ENCODE measurements around the gene CCNA2.

The CCNA2 gene

GRCh38 chr4:121788896-121789295, 34.8 kb downstream of the CCNA2 start:
- TF ChIP-seq TAF1 (IDR thresholded peaks at IDR 0.05; ENCODE audit: borderline replicate concordance, low read depth, low read length) (no peak), POLR2A (IDR thresholded peaks at IDR 0.05; ENCODE audit: low read depth, low read length) (no peak), POLR2AphosphoS5 (IDR thresholded peaks at IDR 0.05; ENCODE audit: low read depth, low read length) (no peak)
- DNase-seq (ENCODE audit: insufficient read length) (no peak), FAIRE-seq (peak; percentile 81)

GRCh38 chr4:121786221-121786620, 37.5 kb downstream of the CCNA2 start:
- FAIRE-seq (no peak), DNase-seq (ENCODE audit: insufficient read length) (no peak)
- TF ChIP-seq POLR2A (IDR thresholded peaks at IDR 0.05; ENCODE audit: low read depth, low read length) (no peak), POLR2AphosphoS5 (IDR thresholded peaks at IDR 0.05; ENCODE audit: low read depth, low read length) (no peak), TAF1 (IDR thresholded peaks at IDR 0.05; ENCODE audit: borderline replicate concordance, low read depth, low read length) (no peak)

- TF ChIP-seq POLR2A (IDR thresholded peaks at IDR 0.05; ENCODE audit: low read depth, low read length) (no peak), POLR2AphosphoS5 (IDR thresholded peaks at IDR 0.05; ENCODE audit: low read depth, low read length) (no peak), TAF1 (IDR thresholded peaks at IDR 0.05; ENCODE audit: borderline replicate concordance, low read depth, low read length) (no peak)
- FAIRE-seq (no peak), DNase-seq (ENCODE audit: insufficient read length) (no peak)
Observed at GRCh38 chr4:121785479-121785878, 38.2 kb downstream of the CCNA2 start.

DNA sequence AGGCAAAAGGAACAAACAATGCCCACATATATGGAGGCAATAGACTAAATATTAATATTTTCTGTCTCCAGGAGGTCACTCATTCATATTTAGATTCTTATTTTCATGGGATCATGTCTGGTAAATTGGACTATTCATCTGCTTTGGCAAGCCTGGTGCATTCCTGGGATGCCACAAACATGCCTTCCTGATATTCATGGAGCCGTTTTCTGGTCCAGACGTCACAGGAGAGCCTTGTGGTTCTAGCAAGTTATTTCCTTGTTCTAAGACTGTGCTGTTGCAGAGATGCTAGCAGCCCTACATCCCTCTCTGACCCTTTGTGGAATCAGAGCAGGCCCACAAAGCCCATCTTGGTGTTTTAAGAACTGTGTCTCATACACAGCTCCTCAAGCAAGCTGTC, 38.7 kb downstream of the CCNA2 start:
- no peak for FAIRE-seq
- no peak for TF ChIP-seq TAF1 (IDR thresholded peaks at IDR 0.05; ENCODE audit: borderline replicate concordance, low read depth, low read length)
- no peak for TF ChIP-seq POLR2AphosphoS5 (IDR thresholded peaks at IDR 0.05; ENCODE audit: low read depth, low read length)
- no peak for TF ChIP-seq POLR2A (IDR thresholded peaks at IDR 0.05; ENCODE audit: low read depth, low read length)
- no peak for DNase-seq (ENCODE audit: insufficient read length)

- FAIRE-seq (no peak), DNase-seq (ENCODE audit: insufficient read length) (no peak)
- TF ChIP-seq TAF1 (IDR thresholded peaks at IDR 0.05; ENCODE audit: borderline replicate concordance, low read depth, low read length) (no peak), POLR2A (IDR thresholded peaks at IDR 0.05; ENCODE audit: low read depth, low read length) (no peak), POLR2AphosphoS5 (IDR thresholded peaks at IDR 0.05; ENCODE audit: low read depth, low read length) (no peak)
Observed at GRCh38 chr4:121784401-121784800, 39.3 kb downstream of the CCNA2 start.

DNA sequence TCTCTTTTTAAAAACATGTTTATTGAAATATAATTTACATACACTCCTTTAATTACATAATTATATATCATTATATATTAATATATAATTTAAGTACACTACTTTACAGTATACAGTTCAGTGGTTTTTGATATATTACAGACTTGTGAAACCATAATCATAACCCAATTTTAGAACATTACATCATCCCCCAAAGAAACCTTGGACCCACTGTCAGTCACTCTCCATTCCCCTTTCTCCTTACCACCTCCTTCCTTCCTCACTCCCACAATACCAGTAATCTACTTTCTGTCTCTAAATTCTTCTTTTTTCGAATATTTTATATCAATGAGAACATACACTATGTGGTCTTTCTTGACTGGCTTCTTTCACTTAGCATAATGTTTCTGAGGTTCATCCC, 40.5 kb downstream of the CCNA2 start:
- TF ChIP-seq POLR2A (IDR thresholded peaks at IDR 0.05; ENCODE audit: low read depth, low read length) = no peak
- TF ChIP-seq TAF1 (IDR thresholded peaks at IDR 0.05; ENCODE audit: borderline replicate concordance, low read depth, low read length) = no peak
- TF ChIP-seq POLR2AphosphoS5 (IDR thresholded peaks at IDR 0.05; ENCODE audit: low read depth, low read length) = no peak
- no peak for FAIRE-seq
- DNase-seq (ENCODE audit: insufficient read length) = no peak

- no peak for FAIRE-seq
Observed at GRCh38 chr4:121778991-121779628, 44.6 kb downstream of the CCNA2 start.

DNA sequence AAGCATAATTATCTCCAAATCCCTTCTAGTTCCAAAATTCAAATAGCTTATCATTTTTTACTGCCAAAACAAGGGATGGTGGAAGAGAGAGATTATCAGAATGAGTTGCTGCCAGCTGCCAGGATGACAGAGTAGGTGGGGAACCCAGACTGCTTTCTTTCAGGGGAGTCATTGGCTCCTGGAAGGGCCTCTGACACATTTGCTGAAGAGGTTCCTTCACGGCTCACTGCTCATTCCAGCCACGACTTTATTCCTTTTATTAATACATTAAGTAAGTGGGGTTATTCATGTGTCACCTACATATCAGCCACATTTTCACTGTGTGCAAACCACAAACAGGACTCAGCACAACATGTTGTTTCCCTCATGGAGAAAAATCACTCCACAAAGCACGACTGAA, 46.1 kb downstream of the CCNA2 start:
- TF ChIP-seq TAF1 (IDR thresholded peaks at IDR 0.05; ENCODE audit: borderline replicate concordance, low read depth, low read length) (no peak), POLR2AphosphoS5 (IDR thresholded peaks at IDR 0.05; ENCODE audit: low read depth, low read length) (no peak), POLR2A (IDR thresholded peaks at IDR 0.05; ENCODE audit: low read depth, low read length) (no peak)
- peak; percentile 74 for FAIRE-seq
- DNase-seq (ENCODE audit: insufficient read length) = no peak

More at GRCh38 chr4:121778991-121779628, 44.6 kb downstream of the CCNA2 start:
- TF ChIP-seq POLR2A (IDR thresholded peaks at IDR 0.05; ENCODE audit: low read depth, low read length) (no peak), TAF1 (IDR thresholded peaks at IDR 0.05; ENCODE audit: borderline replicate concordance, low read depth, low read length) (no peak), POLR2AphosphoS5 (IDR thresholded peaks at IDR 0.05; ENCODE audit: low read depth, low read length) (no peak)
- no peak for DNase-seq (ENCODE audit: insufficient read length)

DNA sequence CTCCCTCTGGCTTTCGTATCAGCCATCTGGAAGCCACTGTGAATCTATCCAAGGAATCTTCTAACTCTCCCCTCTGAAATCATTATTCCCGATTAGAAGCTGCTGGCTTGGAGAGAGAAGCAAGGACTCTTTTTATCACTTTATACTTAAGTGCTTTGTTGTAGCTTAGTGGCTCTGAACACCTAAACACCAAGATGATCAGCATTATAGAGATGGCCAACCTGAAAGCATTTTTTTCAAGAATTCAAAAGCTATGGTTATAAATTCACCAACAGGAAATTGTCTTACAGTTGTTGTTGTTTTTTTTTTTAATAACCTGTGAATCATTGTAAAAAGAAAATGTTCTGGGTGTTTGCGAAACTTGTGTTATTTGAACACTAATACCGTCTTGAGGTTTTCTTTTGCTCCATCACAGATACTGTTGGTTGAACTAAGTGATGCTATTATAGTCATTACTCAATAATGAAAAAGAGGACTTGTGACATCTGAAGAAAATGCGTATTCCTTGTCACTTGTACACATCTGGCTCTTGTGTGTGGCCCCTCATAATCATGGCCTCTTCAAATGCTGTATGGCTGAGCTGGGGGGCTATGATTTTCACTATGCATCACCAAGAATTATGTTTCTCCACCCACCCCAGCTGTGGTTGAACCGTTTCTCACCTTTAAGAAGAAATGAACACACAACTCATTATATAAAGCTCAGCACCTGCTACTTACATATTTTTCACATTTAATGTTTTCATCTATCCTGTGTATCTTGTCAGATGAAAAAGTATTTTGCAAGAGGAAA, 46.9 kb downstream of the CCNA2 start:
- DNase-seq (ENCODE audit: insufficient read length) (no peak), FAIRE-seq (no peak)
- TF ChIP-seq TAF1 (IDR thresholded peaks at IDR 0.05; ENCODE audit: borderline replicate concordance, low read depth, low read length) = no peak
- no peak for TF ChIP-seq POLR2A (IDR thresholded peaks at IDR 0.05; ENCODE audit: low read depth, low read length)
- no peak for TF ChIP-seq POLR2AphosphoS5 (IDR thresholded peaks at IDR 0.05; ENCODE audit: low read depth, low read length)

DNA sequence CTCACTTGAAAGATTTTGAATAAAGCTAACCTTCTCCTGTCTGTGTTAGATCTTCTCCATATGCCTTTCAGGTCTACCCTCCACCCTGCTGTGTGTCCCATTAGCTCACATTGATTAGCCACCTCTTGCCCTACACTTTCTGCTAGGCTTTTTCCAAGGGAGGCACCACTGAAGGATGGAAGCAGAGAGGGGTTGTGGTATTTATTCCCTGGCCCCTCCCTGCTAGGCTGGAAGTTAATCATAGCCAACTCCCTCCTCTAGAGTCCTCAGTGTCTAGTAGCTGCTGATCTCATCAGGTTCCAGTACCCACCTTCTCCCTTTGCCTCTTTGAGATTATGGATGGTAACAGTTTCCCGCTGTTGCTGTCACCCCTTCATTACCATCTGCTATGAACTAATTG, 49.8 kb downstream of the CCNA2 start:
- no peak for FAIRE-seq
- DNase-seq (ENCODE audit: insufficient read length) = no peak
- TF ChIP-seq POLR2AphosphoS5 (IDR thresholded peaks at IDR 0.05; ENCODE audit: low read depth, low read length) (no peak), TAF1 (IDR thresholded peaks at IDR 0.05; ENCODE audit: borderline replicate concordance, low read depth, low read length) (no peak), POLR2A (IDR thresholded peaks at IDR 0.05; ENCODE audit: low read depth, low read length) (no peak)

GRCh38 chr4:121771869-121772268, 51.8 kb downstream of the CCNA2 start:
- FAIRE-seq (no peak), DNase-seq (ENCODE audit: insufficient read length) (no peak)
- no peak for TF ChIP-seq POLR2AphosphoS5 (IDR thresholded peaks at IDR 0.05; ENCODE audit: low read depth, low read length)
- no peak for TF ChIP-seq POLR2A (IDR thresholded peaks at IDR 0.05; ENCODE audit: low read depth, low read length)
- TF ChIP-seq TAF1 (IDR thresholded peaks at IDR 0.05; ENCODE audit: borderline replicate concordance, low read depth, low read length) = no peak

DNA sequence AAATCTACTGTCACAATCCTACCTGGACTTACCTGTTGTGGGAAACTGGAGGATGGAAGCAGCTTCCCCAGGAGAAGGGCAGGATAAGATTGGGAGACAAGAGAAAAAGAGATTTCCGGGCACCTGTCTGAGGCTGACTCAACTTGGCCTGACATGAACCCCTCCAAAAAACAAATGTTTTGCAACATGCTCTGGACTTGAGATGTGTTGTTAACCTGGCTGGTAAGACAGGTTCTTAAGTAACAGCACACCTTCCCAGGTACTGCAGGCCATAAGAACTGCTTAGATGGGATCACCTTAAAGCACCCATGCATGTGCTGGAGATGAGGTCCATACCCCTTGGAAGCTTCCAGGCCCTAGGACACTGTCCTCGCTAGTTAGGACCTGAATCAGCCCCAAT, 54.3 kb downstream of the CCNA2 start:
- DNase-seq (ENCODE audit: insufficient read length) (no peak), FAIRE-seq (no peak)
- TF ChIP-seq POLR2AphosphoS5 (IDR thresholded peaks at IDR 0.05; ENCODE audit: low read depth, low read length) = no peak
- no peak for TF ChIP-seq POLR2A (IDR thresholded peaks at IDR 0.05; ENCODE audit: low read depth, low read length)
- no peak for TF ChIP-seq TAF1 (IDR thresholded peaks at IDR 0.05; ENCODE audit: borderline replicate concordance, low read depth, low read length)

All from GM12892 (cell line).